ENCODE data around the gene KIRREL2.
"Not testable (repeated sequence)": the region's sequence is repeated elsewhere in the genome, so short reads cannot be mapped to it uniquely, and the experiment has no call there.

The KIRREL2 gene

DNA sequence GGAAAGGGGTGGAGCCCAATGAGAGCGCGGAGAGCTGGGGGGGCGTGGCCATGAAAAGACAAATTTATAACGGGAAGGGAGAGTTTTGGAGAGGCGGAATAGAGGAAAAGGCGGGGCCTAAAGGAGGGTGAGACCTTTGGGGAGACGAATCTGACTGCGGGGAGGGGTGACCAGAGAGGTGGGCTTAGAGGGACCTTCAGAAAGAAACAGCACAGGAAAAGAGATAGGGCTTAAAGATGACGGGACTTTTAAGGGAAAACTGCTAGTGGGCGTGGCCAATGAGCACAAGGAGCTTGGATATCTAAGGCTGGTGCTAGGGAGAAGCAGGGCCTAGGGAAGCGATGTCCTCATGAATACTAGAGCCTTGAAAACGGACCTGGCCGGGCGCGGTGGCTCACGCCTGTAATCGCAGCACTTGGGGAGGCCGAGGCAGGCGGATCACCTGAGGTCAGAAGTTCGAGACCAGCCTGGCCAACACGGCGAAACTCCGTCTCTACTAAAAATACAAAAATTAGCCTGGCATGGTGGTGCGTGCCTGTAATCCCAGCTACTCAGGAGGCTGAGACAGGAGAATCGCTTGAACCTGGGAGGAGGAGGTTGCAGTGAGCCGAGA is 13.5 kb downstream of the KIRREL2 start:
- not testable (repeated sequence) for DNase-seq

- no peak for DNase-seq
Measured at GRCh38 chr19:35870798-35871197, 14.1 kb downstream of the KIRREL2 start.

GRCh38 chr19:35871611-35872010 is 14.9 kb downstream of the KIRREL2 start:
- no peak for DNase-seq

DNA sequence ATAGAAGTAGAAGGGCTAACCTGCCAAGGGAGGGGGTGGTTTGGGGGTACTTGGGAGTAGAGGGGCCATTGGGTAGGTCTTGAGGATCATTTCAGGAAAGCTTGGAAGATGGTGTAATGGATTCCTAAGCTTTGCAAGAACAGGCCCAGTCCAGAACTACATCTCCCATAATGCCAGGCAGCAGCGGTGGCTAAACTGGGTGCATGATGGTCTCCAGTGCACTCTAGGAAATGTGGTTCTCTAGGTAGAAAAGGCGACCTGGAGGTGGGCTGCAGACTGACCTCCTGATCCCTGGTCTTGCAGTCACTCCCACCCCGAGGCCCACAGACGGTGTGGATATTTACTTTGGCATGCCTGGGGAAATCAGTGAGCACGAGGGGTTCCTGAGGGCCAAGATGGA is 15.5 kb downstream of the KIRREL2 start:
- DNase-seq = no peak

- no peak for DNase-seq
Measured at GRCh38 chr19:35874392-35874930, 17.8 kb downstream of the KIRREL2 start.

DNA sequence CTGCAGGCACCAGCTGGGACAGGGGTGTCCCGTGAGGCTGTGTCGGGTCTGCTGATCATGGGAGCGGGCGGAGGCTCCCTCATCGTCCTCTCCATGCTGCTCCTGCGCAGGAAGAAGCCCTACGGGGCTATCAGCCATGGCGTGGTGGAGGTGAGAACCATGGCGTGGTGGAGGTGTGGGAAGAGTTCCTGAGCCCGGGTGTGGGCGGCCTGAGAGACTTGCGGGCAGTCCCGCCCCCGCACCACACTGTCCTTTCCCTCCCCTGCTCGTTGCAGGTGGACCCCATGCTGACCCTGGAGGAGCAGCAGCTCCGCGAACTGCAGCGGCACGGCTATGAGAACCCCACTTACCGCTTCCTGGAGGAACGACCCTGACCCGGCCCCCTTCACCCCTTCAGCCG is 22.4 kb downstream of the KIRREL2 start:
- DNase-seq = no peak

- peak; percentile 81 to 88 for DNase-seq
Measured at GRCh38 chr19:35879770-35880317, 23.1 kb downstream of the KIRREL2 start.

DNA sequence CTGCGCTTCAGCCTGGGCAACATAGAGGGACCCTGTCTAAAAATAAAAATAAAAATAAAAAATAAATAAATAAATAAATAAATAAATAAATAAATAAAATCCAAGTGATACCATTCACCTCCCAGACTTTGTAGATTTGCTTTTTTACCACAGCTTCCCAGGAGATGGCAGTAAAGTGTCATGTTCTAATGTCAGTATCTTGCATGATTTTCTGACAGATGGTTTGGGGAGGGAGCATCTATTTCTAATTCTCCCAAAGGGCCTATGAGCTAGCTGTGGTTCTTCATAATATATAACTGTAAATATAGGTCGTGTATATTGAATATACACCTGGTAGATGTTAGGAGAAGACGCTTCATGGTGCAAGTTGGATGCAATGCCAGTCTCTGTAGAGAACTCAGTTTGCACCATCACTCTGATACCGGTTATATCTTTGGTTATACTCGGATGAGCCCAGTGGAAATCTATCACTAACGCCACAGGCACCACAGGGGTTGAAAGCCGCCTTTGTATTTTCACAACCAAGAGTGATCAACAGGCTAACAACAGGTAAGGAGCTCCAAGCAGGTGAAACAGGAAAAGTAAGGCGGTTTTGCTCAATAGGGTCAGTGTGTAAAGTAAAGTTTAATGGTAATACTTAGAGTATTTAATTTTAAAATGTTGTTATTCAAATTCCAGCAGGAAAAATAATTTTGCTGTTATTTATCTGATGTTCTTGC is 25.6 kb downstream of the KIRREL2 start:
- peak; percentile 71 to 81 for DNase-seq

DNA sequence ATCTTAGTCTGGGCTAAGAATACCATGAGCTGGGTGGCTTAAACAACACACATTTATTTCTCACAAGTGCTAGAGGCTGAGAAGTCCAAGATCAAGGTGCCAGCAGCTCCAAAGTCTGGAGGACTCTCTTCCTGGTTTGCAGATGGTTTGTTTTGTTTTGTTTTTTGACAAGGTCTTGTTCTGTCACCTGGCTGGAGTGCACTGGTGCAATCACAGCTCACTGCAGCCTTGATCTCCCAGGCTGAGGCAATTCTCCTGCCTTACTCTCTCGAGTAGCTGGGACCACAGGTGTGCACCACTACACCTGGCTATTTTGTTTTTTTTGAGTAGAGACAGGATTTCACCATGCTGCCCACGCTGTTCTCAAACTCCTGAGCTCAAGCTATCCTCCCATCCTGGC is 27.2 kb downstream of the KIRREL2 start:
- no peak for DNase-seq

GRCh38 chr19:35885225-35885738 is 28.6 kb downstream of the KIRREL2 start:
- no peak for DNase-seq

DNA sequence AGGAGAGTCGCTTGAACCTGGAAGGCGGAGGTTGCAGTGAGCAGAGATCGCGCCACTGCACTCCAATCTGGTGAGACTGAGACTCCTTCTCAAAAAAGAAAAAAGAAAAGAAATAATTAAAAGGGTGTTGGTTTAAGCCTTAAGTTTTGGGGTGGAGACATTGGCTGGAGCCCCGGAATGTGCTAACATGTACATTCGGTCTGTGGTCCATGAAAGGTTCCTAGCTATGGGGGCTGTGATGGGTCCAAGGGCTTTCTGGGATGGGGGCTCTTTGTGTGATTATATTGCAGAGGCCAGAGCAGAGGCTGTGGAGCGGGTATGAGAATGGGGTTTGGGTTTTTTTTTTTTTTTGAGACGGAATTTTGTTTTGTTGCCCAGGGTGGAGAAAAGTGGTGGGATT is 29.2 kb downstream of the KIRREL2 start:
- DNase-seq = no peak

- DNase-seq = no peak
Measured at GRCh38 chr19:35887197-35887596, 30.5 kb downstream of the KIRREL2 start.

DNA sequence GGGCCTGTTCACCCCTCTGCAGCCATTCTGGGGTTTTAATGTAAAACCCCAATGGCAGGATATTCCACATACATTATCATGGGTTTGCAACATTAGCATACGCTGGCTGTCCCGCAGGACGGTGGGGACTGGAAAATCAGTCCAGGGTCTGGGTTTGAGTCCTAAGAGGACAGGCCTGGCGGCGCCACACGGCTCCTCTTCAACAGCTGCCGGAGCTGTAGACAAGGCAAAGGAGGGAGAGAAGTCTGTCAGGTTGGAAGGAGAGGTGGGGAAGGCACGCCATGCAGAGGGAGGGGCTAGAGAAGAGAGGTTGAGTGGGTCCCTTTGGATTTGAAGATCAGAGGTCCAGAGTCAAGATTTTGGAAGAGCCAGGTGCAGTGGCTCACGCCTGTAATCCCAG is 31.7 kb downstream of the KIRREL2 start:
- no peak for DNase-seq

GRCh38 chr19:35889370-35890112 is 32.8 kb downstream of the KIRREL2 start:
- no peak for DNase-seq

DNA sequence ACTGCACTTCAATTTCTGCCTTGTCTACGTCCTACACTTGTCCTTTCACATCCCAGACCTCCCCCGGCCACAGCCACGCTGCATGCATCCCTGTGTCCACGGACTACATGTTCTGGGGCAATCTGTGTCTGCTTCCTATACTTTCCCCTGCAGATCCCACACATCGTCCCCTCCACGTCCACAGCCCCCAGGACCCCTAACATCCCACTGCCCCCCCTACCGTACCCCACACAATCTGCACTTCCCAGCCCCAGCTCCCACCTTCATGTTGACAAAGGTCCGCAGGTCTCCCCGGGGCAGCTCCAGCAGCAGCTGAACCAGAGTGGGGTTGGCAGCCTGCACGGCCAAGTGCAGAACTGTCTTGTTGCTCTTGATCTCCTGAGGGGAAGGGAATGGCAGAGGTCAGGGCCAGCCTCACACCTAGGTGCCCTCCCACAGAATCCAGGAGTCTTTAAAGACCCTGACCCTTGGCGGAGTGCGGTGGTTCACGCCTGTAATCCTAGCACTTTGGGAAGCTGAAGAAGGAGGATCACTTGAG is 33.5 kb downstream of the KIRREL2 start:
- DNase-seq = no peak

DNA sequence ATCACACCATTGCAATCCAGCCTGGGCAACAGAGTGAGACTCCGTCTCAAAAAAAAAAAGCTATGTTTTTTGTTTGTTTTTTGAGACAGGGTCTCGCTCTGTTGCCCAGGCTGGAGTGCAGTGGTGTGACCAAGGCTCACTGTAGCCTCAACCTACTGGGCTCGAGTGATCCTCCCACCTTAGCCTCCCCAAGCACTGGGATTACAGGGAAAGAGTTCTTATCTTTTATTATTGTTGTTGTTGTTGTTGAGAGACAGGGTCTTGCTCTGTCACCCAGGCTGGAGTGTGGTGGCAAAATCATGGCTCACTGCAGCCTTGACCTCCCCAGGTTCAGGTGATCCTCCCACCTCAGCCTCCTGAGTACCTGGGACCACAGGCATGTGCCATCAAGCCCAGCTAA is 35.1 kb downstream of the KIRREL2 start:
- not testable (repeated sequence) for DNase-seq

GRCh38 chr19:35894342-35894741 is 37.6 kb downstream of the KIRREL2 start:
- DNase-seq = no peak

DNA sequence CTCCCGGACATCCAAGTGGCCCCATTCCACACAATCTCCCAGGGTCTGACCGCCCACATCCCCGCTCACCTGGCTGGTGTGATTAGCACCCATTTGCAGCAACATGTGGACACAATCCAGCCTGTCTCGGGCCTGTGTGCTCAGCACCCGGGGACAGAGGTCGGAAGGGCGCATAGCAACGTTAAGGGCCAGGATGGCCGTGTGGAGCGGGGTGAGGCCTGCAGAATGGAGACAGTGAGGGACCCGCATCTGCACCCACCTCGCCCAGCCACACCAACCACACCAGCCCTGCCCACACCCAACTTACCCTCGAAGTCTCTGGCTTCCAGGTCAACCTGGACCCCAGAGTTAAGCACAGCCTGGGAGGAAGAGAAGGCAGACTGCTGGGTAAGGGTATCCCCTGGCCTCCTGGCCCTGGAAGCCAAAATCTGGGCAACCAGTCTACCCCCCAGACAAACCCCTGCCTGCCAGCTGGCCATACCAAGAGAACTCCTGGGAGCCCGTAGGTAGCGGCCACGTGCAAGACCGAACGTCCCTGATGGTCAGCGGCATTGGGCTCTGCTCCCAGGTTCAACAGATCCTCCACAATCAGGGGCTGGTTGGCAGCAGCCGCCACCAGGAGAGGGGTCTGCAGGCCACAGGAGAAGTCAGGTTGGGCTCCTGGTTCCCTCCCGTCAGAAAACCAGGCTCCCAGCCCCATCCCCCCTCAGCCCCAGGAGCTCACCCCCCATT is 39.4 kb downstream of the KIRREL2 start:
- DNase-seq = no peak

DNA sequence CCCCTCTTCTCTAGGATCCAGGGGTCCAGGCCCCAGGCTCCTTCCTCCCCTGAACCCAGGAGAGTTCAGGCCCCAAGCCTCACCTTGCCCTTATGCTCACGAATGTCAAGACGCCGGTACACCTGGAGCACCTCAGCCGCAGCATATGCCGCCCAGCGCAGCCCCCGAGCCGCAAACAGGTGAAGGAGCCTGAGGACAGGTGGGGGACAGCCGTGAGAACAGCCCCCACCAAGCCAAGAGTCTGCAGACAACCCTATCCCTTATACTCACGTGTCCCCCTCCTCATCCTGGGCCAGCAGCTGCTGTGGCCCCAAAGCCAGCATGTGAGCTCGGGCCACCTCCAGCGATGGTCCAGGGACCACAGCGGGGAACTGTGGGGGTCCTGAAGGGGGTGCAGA is 39.9 kb downstream of the KIRREL2 start:
- DNase-seq = no peak

DNA sequence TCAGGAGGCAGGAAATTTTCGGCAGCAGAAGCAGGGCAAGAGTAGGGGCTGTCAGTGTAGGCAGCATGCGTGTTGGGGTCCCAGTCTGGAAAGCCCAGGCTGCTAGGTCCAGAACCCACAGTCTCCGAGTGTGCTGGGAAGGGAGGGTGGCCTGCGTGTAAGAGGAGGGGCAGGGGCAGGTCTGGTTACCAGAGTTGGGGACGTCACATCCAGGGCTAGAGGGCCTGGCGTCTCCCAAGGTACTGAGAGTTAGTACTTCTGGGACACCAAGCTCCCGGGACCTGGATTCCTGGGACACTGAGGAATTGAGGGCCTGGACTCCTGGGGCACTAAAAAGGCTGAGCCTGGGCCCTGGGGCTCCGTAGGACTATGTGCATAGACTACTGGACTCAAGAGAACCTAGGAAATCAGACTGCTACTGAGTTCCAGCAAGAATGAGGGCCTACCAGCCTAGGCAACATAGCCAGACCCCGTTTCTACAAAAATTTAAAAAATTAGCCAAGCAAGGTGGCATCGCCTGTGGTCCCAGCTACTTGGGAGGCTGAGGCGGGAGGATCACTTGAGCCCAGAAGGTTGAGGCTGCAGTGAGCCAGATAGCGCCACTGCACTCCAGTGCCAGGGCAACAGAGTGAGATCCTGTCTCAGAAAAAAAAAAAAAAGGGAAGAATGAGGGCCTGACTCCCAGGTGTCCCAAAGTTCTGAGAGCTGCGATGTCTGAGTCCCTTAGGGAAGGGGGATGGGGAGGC is 41.2 kb downstream of the KIRREL2 start:
- no peak for DNase-seq

GRCh38 chr19:35898499-35898809 is 41.7 kb downstream of the KIRREL2 start:
- DNase-seq = no peak

Measured in Kasumi-1 (cell line).